GM18907 (cell line): ENCODE data around the gene MTIF3.

ENCODE experiments used
- ATAC-seq: cut with Tn5 transposase; IDR thresholded peaks from one replicate; pipeline ENCODE4 v1.9.1; 2021; ENCODE audit warnings: mild to moderate bottlenecking, moderate library complexity; ENCODE audit not compliant: unreplicated experiment

MTIF3 gene, protein sequence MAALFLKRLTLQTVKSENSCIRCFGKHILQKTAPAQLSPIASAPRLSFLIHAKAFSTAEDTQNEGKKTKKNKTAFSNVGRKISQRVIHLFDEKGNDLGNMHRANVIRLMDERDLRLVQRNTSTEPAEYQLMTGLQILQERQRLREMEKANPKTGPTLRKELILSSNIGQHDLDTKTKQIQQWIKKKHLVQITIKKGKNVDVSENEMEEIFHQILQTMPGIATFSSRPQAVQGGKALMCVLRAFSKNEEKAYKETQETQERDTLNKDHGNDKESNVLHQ

DNA sequence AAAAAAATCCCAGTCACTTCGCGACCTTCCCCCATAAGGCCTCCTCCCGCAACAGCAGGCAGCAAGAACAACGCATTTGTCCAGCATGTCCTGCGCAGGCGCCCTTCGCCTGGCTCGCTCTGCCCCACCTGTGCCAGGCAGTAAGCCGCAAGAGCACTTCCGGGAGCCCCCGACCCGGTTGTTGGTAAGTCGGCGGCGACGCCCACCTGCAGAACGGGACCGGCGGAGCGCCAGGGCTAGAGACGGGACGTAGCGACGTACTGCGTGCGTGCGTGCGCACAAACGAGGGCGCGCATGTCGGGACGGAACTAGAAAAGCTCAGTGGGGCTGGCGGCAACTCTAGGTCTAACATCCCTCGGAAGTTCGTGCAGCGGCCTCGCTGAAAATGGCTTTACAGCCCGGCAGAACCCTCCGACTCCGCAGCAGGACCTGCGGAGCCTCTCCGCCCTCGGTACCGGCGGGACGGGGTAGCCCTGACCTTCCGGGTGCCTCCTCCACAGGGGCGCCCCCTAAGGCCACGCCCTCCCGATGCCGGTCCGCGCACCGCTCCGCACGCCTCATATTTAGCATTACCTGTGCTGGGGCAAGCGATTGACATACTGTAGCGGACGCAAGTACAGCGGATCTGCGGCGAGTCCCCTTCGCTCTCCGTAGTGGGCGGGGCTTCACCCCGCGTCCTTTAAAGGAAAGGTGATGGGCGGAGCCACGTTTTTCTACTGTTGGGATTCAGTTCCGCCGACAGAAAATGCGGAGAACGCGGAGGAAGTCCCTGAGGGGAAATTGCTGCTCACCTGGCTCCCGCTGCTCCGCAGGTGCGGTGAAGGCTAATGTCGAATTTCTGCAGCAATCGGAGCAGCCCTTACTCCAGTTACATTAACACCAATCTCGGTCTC lies at the start of gene MTIF3:
Gene MTIF3, minus strand, starts transcription at position 629 of the 893 bp plus-strand sequence. CDS start 10,116 bp downstream, outside the sequence.
- ATAC-seq = peak; percentile 84

DNA sequence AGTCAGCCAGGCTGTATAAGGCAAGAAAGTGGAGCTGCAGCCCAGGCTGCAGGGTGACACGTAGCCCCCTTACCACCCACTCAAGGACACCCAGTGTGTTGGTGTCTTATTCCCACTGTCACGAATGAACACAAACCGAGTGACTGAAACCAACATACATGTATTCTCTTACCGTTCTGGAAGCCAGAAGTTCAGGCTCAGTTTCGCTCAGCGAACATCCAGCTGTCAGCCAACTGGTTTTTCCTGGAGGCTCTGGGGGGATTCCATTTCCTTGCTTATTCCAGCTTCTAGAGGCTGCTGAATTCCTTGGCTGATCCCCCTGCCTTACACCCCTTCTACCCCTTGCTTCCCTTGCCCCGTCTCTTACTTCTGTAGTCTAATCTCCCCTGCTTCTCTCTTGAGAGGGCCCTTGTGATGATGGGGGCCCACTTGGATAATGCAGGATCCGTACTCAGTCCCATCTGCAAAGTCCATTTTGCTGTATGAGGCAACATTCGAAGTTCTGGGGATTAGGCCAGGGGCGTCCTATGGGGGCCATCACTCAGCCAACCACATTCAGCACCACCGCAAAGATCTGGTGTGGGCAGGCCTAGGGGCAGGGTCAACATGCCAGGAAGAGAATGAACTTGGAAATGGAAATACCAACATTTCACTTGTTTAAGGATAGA lies 47.3 kb upstream of the MTIF3 start:
- ATAC-seq = no peak

DNA sequence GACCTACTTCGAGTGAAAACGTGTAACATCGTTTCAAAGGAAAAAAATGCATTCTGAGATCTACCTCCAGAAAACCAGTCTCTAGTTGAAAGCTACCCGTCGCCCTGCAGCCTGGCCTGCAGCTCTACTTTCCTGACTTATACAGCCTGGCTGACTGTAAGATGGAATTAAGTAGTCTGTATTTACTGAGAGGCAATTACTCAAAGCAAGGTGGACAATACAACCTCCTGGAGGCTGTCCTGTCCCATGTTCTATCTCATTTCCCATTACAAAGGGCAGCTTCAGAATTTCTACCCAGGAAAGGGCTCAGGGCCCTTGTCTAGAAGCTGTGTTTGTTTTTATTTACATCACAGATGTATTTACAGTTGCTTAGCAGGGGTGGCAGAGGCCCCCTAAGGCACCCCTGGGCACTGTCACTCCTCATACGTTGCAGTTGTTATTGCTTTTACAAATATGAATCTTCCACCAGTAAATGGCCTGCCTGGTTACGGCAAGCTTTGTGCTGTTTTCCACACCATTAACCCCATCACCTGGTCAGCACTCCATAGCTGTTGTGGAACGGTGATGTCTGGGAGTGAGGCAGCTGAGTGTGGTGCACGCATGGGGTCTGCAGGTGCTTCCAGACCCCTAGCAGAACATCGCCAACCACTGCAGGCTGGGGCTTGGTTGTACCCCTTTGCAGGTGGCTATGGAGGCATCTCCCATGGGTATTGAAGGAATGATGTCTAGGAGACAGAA lies 46.3 kb upstream of the MTIF3 start:
- no peak for ATAC-seq

DNA sequence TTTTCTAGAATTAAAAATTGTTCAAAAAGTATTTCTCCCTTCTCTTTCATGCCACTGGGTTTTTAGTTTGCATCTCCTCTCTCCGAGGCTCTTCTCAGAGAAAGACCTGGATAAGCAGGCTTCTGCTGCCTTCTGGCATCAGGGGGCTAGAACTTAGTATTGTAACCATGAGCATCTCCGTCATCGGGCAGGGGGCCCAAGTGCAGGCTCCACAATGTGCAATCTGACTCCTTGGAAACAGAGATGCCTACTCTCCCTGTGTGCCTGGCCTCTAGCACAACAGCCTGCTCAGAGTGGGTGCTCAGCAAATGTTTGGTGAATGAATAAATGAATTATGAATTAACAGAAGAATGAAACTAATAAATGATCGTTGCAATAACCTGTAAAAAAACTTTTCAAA lies 45.6 kb upstream of the MTIF3 start:
- no peak for ATAC-seq

DNA sequence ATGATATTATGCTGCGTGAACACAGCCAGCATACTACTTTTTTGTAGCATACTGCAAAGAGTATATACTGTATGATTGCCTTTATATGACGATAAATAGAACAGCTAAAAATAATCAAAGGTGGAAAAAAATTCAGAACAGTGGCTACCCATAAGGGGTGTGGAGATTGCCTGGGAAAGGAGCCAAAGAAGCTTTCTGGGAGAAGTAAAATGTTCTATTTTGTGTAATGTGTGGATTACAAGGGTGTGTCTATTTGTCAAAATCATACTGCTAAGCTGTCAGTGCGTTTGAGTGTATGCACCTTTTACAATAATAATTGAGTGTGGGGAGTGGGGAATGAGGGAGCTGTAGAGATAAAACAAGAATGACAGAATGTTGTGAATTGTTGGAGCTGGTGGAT lies 45.2 kb upstream of the MTIF3 start:
- ATAC-seq = no peak

DNA sequence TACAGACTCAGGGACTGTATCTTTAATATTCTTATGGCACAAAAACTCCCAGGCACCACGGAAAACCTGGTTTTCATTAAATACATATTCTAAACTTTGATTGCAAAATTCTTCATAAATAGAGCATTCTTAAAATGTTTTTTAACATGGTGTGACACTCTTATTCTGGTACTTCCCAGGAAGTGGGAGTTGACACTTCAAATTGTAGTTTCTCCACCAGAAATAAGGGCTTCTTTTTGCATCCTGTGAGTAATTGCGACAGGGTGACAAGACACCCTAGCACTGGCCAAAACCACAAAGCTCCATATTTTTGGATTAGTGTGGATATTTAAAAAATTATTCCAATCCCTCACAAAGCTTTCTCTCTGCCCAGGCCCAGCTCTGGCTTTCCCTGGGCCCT lies 43.6 kb upstream of the MTIF3 start:
- ATAC-seq = no peak

DNA sequence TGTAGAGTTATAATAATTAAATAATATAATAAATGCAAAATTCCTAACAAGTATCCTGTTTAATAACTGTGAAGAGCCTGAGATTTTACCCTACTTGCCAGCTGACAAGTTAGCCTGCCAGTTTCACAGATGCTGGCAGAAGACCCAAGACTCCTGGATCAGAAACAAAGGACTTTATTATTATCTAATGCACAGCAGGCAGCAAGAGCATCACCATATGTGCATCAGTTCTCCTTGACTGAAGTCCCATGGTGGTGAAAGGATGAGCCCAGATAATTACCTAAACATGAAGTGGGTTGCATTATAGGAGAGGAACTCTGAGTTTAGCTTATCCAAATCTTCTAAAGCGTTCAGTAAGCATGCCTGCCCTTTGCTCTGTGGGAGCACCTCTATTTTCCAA lies 39.1 kb upstream of the MTIF3 start:
- ATAC-seq = no peak

DNA sequence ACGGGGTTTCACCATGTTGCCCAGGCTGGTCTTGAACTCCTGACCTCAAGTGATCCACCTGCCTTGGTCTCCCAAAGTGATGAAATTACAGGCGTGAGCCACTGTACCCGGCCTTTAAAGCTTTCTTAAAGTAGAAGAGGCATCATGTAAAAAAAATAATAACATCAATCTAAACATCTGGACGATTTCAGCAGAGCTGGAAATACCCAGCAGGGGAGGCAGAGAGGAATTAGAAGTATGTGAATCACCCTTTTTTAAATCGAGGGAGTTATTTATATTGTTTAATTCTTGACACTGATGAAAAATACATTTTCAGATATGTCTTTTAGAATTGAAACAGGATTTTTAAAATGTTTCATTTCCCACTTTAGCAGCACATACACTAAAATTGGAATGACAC lies 37.4 kb upstream of the MTIF3 start:
- ATAC-seq = no peak

DNA sequence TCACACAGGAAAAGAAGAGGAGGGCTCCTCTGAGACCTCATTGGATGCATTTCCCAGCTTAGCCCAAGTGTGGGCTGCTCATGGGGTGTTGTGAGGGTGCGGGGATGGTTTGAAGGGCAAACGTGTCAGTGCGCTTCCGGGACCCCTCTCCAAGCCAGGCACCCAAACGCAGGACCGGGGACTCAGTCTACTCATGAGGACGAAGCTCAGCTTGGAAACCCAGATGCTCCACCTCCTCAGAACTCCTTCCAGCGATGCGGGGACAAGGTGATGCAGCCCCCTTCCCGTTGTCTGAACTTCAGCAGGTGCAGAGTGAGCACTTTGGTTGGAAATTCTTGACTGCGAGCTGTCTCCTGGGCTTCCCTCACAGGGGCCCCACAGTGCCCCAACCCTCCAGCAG lies 33.1 kb upstream of the MTIF3 start:
- ATAC-seq = no peak

DNA sequence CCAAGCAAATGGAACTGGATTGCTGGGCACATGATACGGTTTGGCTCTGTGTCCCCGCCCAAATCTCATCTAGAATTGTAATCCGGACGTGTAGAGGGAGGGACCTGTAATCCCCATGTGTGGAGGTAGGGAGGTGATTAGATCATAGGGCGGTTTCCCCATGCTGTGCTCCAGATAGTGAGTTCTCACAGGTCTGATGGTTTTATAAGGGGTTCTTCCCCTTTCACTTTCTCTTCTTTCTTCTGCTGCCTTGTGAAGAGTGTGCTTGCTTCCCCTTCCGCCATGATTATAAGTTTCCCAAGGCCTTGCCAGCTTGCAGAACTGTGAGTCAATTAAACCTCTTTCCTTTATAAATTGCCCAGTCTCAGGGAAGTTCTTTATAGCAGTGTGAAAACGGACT lies 32.6 kb upstream of the MTIF3 start:
- peak; percentile 97 for ATAC-seq

DNA sequence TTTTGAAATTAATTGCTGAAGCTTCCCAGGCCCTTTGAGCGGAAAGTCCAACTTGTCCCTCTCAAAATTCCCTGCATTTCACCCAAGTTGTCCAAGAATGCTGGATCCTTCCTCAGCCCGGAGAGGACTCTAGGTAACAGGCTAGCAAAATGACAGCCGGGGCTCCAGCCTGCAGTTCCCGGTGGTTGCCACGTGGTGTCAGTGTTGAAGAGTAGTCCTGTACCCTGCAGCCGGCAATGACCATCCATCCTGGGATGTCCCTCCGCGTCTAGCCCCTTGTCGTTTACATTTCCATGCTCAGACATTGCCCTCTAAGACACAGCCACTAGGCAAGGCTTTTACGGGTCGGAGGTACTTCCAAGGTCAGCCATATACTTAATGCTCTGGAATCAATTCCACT lies 31.4 kb upstream of the MTIF3 start:
- no peak for ATAC-seq

DNA sequence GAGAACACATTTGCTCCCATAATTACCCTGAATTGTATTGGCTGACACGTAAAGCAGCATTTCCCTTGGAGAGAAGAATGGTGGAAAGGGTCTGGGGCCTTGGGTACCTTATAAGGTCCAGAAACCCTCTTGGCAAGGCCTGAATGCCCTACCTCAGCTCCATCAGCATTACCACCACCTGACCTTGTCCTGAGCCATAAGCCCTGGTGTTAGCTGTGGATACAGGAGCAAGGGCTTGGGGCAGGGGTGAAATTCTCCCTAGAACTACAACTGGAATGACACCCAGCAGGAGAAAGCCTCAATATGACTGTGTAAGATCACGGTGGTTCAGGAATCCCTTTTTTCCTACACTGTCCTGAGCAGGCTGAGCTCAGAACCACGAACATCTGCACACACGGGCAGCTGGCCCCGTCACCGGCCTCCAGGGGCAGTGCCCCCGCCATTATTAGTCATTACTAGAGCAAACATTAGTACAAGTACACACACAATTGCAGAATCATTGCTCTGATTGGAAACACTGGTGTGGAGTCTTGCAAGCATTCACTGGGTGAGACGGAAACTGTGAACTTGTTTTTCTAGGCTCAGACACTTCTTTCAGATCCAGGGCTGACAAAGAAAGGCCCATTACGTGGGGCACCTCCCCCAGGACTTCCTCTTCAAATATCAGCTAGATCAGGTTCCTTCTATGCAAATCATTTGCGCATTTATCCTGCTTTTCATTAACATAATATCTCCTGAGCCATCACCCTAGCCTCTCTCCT lies 26.8 kb upstream of the MTIF3 start:
- ATAC-seq = peak; percentile 73

DNA sequence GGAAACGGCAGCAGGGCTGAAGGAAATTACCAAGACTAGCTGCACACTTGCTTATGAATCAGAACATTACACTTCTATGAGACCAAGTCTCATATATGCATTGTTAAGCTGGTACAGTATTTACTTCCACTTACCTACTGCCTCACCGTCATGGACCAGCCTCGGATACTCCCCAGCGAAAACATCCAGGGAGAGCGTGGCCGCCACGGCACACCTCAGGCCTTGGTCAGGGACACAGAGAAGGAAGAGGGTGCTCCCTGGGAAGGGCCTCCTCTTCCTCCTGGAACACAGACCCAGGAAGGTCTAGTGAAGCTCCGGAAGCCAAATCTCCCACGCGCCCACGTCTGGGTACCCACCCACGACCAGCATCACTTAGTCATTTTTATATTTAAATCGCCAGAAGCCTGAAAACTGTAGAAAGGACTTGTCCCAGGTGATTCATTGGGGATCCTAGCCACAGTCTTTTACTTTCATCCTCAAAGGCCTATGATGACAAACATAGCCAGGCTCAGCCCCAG lies 24.4 kb upstream of the MTIF3 start:
- no peak for ATAC-seq

DNA sequence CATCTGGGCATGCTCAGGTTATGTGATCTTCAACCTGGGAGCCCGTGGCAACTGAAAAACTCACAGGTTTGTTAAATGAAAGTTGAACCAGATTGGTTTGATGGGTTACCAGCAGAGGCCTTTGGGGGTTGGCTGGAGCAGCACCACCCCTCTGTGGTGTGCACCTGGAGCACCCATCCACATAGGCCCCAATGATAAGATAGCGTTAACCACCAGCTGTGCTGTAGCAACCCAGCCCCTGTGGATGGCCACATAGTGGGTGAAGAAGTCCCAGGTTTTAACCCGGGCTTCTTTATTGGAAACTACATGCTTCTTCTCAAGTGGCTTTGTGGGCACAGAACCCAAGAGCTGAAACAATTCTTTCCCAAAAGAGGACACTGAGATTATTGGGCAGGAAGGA lies 22.6 kb upstream of the MTIF3 start:
- no peak for ATAC-seq

DNA sequence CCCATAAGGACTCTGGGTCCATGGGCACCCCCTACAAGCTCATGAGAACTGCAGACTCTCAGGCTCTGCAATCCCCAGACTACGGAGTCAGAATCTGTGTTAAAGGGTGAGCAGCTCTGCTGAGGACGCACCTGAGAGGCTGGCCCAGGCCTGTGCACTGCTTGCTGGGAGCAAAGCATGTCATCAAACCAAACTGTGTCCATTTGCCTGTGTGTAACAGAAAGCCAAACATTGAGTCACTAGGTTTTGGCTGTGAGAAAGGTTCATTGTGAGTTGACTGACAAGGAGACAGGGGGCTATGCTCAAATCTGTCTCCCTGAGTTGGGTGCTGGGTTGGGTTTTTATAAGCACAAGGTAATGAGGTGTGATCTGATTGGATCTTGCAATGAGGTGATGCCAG lies 22.1 kb upstream of the MTIF3 start:
- ATAC-seq = no peak

DNA sequence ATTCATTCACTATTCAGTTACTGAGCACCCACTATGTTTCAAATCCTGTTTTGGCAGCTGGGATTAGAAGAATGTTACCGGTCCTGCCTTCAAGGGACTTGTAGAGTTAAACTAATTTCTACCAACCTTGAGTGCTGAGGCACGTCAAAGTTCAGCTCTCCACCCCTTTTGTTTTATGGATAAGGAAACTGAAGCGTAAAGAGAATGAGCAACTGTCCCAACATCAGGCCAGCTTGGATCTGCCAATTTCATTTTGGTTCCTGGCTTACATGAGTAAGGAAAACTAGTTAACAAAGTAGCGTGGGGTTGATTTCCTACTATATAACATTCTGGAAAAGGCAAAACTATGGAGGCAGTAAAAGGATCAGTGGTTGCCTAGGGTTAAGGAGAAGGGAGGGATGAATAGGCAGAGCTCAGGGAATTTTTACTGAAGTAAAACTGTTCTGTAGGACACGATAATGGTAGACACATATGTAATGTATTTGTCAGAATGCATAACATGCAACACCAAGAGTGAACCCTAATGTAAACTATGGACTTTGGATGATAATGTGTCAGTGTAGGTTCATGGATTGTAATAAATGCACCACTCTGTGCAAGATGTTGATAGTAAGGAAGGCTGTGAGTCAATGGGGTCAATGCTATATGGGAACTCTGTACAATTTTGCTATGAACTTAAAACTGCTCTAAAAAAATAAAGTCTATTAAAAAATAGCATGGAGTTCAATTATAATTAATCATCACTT lies 19.9 kb upstream of the MTIF3 start:
- ATAC-seq = no peak

DNA sequence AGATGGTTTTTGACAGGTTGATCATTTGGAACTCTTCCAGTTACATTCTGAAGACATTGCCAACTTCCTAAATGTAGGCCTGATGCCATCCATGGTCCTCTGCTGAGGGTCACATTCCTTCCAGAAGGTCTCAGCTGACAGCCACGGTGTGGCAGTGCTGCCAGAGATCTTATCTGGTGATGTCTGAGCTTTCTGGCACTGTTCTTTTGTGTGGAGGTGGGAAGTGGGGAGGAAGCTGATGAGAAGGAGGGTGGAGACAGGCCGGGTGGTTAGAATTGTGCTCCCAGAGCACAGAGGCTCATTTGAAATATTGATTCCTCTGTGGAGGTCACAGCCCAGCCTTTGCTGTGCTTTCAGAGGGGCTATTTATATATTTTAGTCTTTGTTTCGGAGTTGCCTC lies 16.1 kb upstream of the MTIF3 start:
- no peak for ATAC-seq

DNA sequence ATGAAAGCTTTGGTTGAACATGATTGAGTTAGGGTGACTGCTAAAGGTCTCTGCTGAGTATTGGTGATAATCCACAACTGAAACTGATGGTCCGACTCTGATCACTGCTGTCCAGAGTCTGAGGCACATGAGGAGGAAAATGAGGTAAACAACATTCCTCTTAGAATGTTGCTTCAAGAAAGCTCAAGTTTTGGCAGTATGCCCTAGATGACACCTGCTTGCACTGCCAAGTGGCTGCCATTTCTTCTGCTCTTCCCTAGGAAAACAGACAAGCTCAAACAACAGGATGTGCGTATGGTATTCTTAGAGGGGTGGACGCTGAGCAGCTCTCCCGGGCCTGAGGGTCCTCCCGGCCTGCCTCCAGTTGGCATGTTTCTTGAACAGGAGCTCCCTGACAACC lies 15.2 kb upstream of the MTIF3 start:
- ATAC-seq = no peak

DNA sequence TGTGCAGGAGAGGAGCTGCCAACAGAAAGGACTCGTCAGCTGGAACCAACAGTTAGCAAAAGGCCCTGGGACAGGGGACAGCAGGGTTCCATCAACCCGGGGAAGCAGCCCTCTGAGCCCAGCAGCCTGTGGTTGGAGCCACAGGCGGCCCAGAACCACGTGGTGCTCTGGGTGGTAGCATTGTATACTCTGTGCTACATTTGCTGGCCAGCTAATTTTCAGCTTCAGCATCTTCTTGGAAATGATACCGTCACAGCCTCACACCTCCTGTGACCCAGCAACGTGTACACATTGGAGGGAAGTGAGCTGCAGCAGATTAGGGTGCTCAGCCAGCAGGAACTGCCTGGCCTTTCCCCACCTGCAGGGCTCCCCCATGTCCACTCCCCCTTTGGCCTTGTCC lies 13.1 kb upstream of the MTIF3 start:
- no peak for ATAC-seq
